Head of caudate nucleus (tissue), 42 donors: ENCODE data around the gene CEP83.
A peak's percentile ranks its signal among the peaks of the same experiment; 100 is the strongest.
"Not testable (repeated sequence)": the region's sequence is repeated elsewhere in the genome, so short reads cannot be mapped to it uniquely, and the experiment has no call there.

ENCODE experiments used
- DNase-seq, 42 donors: peaks; one replicate each; pipeline versions ENCODE4 v3.0.0 to v3.0.0-alpha.2; 2020 to 2021; ENCODE audit warnings: mixed read lengths in 7 of 42
- intact Hi-C: fragments of 100-400 bp; cut with DNase I; formaldehyde crosslinking; loops from one replicate; pipeline ENCODE4 v1.15.0; 2022

Gene CEP83

DNA sequence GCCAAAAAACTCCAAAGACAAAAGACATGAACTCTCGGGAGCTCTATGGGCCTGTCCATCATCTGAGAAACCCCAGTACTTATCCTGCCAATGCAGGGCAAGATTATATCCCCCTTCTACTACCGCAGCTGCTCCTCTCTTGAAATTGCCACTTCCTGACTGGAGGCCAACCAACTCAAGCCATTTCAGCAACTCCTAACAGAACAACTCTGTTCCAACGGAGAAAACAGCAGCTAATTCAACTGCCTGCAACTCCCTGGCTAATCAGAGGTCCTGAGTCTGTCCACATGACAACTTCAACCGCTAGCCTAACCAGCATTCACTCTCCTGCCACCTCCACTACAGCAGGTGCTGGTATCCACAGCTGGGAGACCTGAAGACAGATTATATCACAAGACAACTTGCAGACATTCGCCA is 24.1 kb downstream of the CEP83 start:
- intact Hi-C loops: loop anchor here (10.0 kb wide), 1 partner anchor 281 kb away; no protein-coding TSS in a partner anchor
- peak in 12 of 42 donors; percentile 4 to 30 (median 16) for DNase-seq

- DNase-seq: no peak
- intact Hi-C loops: loop anchor here (10.0 kb wide), 1 partner anchor 279 kb away; no protein-coding TSS in a partner anchor
Measured at GRCh38 chr12:94434171-94434570, 25.5 kb downstream of the CEP83 start.

- intact Hi-C loops: loop anchor here (10.0 kb wide), 1 partner anchor 279 kb away; no protein-coding TSS in a partner anchor
- DNase-seq: no peak
Measured at GRCh38 chr12:94433744-94434143, 25.9 kb downstream of the CEP83 start.

GRCh38 chr12:94430304-94430703 is 29.4 kb downstream of the CEP83 start:
- DNase-seq: no peak
- intact Hi-C loops: loop anchor here (10.0 kb wide), 1 partner anchor 276 kb away; no protein-coding TSS in a partner anchor

GRCh38 chr12:94429633-94430032 is 30.0 kb downstream of the CEP83 start:
- intact Hi-C loops: loop anchor here (10.0 kb wide), 1 partner anchor 275 kb away; no protein-coding TSS in a partner anchor
- DNase-seq: no peak

GRCh38 chr12:94429191-94429590 is 30.5 kb downstream of the CEP83 start:
- intact Hi-C loops: no loop called here
- no peak for DNase-seq

DNA sequence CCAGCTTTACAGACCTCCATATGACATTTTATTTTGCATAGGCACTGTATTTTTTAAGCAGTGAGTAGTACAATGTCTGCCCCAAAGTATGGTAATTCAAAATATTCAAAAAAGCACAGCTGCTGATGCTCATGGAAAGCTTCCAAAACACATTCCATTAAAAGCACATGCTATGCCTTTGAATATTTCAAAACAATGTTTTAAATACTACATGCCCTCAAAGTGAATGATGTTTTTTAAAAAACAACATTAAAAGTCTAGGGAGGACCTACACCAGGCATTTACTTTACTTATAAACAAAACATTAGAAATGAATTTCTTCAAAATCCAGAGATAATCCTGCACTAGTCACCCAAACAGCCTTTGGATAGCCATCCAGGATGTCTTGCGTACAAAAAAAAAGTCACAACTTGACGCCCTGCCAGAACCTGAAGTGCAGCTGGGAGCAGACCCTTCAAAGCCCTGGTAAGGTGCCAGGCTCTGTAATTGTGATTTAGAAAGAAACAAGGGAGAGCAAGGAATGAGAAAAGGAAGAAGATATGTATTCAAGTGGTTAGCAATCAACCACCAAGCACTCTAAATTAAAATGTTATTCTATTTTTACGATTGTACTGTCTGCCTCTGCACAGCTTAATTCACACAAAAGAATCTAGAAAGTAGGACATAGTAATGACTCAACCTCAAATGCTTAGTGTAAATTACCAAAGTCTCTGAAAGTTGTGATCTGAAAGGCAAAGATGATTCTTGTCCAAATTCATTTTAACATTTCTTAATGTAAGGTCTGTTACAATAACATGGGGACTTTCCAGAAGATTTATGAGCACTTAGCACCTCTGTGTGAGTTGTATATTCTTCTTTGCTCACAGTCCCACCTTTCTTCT is 31.9 kb downstream of the CEP83 start:
- DNase-seq: peak in 5 of 42 donors; percentile 5 to 30 (median 11)
- intact Hi-C loops: no loop called here

DNA sequence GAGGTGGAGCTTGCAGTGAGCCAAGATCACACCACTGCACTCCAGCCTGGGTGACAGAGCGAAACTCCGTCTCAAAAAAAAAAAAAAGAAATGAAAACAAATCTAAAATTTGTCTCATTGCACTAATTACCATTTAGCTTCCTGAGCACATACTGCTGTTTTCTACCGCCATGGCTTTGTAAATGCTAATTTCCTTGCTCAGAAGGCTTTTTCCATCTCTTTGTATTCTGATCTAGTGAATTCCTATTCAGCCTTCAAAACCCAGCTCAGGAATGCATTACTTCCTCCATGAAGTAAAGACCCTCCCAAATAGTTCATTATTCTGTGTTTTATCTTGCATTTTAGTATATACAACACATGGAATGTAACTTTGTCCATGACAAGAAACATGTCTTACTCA is 33.6 kb downstream of the CEP83 start:
- DNase-seq: no peak
- intact Hi-C loops: no loop called here

- intact Hi-C loops, DNase-seq: not testable (repeated sequence)
Measured at GRCh38 chr12:94424830-94425229, 34.8 kb downstream of the CEP83 start.

DNA sequence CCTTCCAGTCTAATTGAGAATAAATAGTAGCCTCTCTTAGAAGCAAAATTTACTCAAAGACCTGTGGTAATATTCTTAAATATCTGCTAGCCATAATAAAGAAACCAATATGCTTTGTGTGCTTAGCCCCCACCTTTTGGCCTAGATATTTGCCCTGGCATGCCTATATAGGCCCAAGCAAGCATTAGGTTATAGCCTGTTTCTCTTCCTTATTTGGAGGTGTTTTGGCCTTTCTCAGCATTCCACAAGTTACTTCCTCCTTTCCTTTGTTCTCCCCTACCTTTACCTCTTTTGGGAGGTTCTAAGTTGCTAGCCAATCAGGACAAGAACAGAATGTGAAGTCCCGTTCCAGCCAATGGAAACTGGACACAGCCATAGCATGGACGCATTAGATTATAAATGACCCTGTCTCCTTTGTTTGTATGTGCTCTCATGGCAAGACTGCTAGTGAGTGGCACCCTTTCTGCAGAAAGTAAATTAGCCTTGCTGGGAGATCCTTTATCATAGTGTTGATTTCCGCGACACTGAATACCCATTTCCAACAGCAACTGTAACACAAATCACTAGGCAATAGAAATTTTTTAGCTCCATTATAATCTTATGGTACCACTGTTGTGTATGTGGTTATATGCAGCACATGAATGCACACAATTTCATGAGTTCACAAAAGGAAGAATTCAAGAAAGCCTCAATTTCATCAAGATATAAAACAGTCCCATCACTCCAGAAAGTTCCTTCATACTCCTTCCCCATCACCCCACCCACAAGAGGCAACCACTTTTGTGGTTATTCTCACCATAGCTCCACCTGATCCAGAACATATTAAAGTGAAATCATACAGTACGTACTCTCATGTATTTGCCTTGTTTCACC is 37.6 kb downstream of the CEP83 start:
- no peak for DNase-seq
- intact Hi-C loops: no loop called here

DNA sequence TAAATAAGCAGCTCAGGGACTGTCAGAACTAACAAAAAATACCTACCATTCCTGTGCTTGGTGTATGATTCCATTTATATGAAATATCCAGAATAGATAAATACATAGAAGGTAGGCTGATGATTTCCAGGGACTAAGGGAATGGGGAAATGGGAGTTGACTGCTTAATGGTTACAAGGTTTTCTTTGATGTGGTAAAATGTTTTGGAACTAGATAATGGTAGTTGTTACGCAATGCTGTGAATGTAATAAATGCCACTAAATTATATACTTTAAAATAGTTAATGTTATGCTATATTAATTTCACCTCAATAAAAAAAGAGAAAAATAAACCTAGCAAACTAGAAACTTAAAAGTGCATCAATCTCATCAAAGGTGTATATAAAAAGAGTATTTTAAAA is 41.1 kb downstream of the CEP83 start:
- intact Hi-C loops: no loop called here

GRCh38 chr12:94416613-94417012 is 43.1 kb downstream of the CEP83 start:
- intact Hi-C loops: no loop called here
- no peak for DNase-seq

More for the DNA sequence above, 41.1 kb downstream of the CEP83 start:
- no peak for DNase-seq

GRCh38 chr12:94415066-94415465 is 44.6 kb downstream of the CEP83 start:
- DNase-seq: no peak

GRCh38 chr12:94405413-94406116 is 54.1 kb downstream of the CEP83 start:
- intact Hi-C loops: no loop called here
- DNase-seq: no peak

More at GRCh38 chr12:94415066-94415465, 44.6 kb downstream of the CEP83 start:
- intact Hi-C loops: no loop called here

GRCh38 chr12:94404854-94405253 is 54.8 kb downstream of the CEP83 start:
- no peak for DNase-seq
- intact Hi-C loops: no loop called here

DNA sequence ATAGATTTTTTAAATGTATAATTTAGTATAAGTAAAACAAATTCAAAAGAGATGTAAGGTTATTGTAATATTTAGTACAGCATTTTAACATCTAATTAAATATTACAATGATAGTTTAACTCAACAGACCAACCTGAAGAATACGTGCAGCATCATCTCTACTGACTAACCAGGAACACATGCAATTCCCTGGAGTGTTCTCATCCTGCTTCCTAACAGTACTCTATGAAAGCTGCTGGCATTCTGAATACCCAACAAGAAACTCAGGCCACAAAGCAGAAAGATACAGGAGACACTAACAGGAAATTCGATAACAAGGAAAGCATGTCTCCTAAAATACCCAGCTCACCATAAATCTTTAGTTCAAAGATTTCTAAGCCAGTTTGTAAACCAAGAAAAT is 58.3 kb downstream of the CEP83 start:
- intact Hi-C loops: no loop called here
- DNase-seq: no peak

- intact Hi-C loops, DNase-seq: not testable (repeated sequence)
Measured at GRCh38 chr12:94398685-94399084, 61.0 kb downstream of the CEP83 start.

DNA sequence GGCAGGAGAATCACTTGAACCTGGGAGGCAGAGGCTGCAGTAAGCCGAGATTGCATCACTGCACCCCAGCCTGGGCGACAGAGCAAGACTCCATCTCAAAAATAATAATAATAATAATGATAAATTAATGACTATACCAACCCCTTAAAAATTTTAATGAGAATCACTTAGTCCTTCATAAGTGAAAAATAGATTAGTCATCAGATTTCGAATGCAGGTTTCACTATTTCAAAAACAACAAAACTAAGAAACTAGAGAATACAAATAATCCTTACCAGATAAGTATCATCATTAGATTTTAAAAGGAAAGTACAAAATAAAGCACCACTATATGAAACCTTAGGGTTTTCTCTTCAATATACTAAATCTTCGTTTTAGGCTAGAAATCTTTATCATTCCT is 62.3 kb downstream of the CEP83 start:
- DNase-seq: no peak
- intact Hi-C loops: no loop called here

DNA sequence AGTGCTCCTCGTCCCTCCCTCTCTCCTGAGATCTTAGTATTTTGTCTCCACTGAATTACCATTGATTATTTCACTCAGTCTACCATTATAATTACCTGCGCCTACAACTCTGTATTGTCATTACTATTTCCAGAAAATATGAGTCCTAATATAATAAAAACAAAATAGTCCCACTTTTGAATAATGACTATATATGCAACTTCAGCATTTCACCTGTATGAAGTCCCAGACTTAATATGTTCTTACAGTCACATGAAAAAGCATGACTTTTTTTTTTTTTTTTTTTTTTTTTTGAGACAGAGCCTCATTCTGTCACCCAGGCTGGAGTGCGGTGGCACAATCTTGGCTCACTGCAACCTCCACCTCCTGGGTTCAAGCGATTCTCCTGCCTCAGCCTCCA is 63.7 kb downstream of the CEP83 start:
- intact Hi-C loops, DNase-seq: not testable (repeated sequence)
